GM06990 (cell line): ENCODE results near the gene SYNGR4.

Experiments
- DNase-seq: peaks from one replicate; pipeline ENCODE4 v3.0.0-alpha.2; 2011; ENCODE audit not compliant: insufficient read length; ENCODE audit errors: extremely low read depth
- H3K27me3 ChIP-seq: replicated peaks from 2 replicates; pipeline ENCODE4 v1.6.0; 2011; ENCODE audit warnings: low read length; ENCODE audit not compliant: control insufficient read depth, insufficient read depth
- H3K36me3 ChIP-seq: 2 replicates; pipeline ENCODE4 v1.5.1; 2011; ENCODE audit warnings: low read length; ENCODE audit not compliant: control insufficient read depth, insufficient read depth
- H3K4me3 ChIP-seq: replicated peaks from 2 replicates; pipeline ENCODE4 v1.5.1; 2011; ENCODE audit warnings: low read depth, mild to moderate bottlenecking, control low read depth, low read length
- TF ChIP-seq, protein P1 (sequence below): IDR thresholded peaks from 2 replicates; pipeline ENCODE4 v1.5.1; 2011; ENCODE audit warnings: low read length, control low read depth, mild to moderate bottlenecking, inconsistent platforms; ENCODE audit not compliant: insufficient read depth, poor library complexity, severe bottlenecking

Gene SYNGR4

DNA sequence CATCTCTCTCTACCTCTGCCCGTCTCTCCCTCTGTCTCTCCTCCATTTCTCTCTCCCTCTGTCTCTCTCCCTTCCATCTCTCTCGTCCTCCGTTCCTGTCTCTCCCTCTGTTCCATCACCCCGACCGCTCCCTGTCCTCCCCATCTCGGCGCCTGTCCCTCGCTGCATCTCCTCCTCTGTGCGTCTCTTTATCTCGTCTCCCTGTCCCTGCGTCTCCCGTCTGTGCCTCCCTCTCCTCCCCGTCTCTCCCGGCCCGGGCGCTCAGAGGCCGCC, 33.9 kb downstream of the SYNGR4 start:
- TF ChIP-seq, protein P1, sequence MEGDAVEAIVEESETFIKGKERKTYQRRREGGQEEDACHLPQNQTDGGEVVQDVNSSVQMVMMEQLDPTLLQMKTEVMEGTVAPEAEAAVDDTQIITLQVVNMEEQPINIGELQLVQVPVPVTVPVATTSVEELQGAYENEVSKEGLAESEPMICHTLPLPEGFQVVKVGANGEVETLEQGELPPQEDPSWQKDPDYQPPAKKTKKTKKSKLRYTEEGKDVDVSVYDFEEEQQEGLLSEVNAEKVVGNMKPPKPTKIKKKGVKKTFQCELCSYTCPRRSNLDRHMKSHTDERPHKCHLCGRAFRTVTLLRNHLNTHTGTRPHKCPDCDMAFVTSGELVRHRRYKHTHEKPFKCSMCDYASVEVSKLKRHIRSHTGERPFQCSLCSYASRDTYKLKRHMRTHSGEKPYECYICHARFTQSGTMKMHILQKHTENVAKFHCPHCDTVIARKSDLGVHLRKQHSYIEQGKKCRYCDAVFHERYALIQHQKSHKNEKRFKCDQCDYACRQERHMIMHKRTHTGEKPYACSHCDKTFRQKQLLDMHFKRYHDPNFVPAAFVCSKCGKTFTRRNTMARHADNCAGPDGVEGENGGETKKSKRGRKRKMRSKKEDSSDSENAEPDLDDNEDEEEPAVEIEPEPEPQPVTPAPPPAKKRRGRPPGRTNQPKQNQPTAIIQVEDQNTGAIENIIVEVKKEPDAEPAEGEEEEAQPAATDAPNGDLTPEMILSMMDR: no peak
- Histone ChIP-seq H3K27me3 (peaks cover 3% of the 10 kb centered on the region), H3K4me3 (peak overlapping the region; percentile 51), H3K36me3 (no peaks in the 10 kb centered on the region)
- DNase-seq: no peak

DNA sequence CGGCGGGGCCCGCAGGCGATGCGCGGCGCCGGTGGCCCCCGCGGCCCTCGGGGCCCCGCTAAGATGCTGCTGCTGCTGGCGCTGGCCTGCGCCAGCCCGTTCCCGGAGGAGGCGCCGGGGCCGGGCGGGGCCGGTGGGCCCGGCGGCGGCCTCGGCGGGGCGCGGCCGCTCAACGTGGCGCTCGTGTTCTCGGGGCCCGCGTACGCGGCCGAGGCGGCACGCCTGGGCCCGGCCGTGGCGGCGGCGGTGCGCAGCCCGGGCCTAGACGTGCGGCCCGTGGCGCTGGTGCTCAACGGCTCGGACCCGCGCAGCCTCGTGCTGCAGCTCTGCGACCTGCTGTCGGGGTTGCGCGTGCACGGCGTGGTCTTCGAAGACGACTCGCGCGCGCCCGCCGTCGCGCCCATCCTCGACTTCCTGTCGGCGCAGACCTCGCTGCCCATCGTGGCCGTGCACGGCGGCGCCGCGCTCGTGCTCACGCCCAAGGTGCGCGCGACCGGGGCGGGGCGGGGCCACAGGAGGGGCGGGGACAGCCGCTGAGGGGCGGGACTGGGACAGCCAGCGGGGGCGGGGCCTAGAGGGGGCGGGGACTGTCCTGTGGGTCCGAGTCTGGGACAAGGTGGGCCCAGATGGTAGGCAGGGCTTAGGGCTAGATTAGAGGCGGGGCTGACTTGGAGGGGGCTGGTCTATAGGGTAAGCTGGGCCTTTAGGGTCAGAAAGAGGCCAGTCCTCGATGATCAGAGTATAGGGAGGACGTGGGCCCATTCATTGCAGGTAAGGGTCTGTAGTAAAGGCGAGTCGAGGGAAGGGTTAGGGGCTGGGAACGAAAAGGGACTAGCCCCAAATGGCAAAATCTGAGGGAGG, 34.4 kb downstream of the SYNGR4 start:
- H3K36me3 ChIP-seq: no peaks in the 10 kb centered on the region
- DNase-seq: peak; percentile 91
- peak overlapping the region; percentile 51 for H3K4me3 ChIP-seq
- TF ChIP-seq, protein P1: no peak
- peaks cover 2% of the 10 kb centered on the region for H3K27me3 ChIP-seq

GRCh38 chr19:48400018-48400742, 36.0 kb downstream of the SYNGR4 start:
- H3K27me3 ChIP-seq: no peaks in the 10 kb centered on the region; the same call in none of the 2 replicates
- H3K36me3 ChIP-seq: no peaks in the 10 kb centered on the region
- TF ChIP-seq, protein P1: no peak
- no peak overlapping the region for H3K4me3 ChIP-seq
- DNase-seq: no peak

- Histone ChIP-seq H3K27me3 (no peaks in the 10 kb centered on the region; the same call in 1 of the 2 replicates), H3K4me3 (no peak overlapping the region), H3K36me3 (no peaks in the 10 kb centered on the region)
- DNase-seq: no peak
- TF ChIP-seq, protein P1: no peak
Measured at GRCh38 chr19:48401287-48401686, 37.1 kb downstream of the SYNGR4 start.

- H3K36me3 ChIP-seq: no peaks in the 10 kb centered on the region
- no peaks in the 10 kb centered on the region for H3K27me3 ChIP-seq
- no peak overlapping the region for H3K4me3 ChIP-seq
- TF ChIP-seq, protein P1: no peak
- no peak for DNase-seq
Measured at GRCh38 chr19:48403606-48404005, 39.4 kb downstream of the SYNGR4 start.
